Measurements from ENCODE around the gene PIEZO2. TPM values are rescaled to one million over a fixed set of nuclear protein-coding genes. Genes with fewer than 3 reads are reported as not detected.

PIEZO2 gene
- total RNA-seq, 1 donor from 2014 or later, result 8.4 TPM

DNA sequence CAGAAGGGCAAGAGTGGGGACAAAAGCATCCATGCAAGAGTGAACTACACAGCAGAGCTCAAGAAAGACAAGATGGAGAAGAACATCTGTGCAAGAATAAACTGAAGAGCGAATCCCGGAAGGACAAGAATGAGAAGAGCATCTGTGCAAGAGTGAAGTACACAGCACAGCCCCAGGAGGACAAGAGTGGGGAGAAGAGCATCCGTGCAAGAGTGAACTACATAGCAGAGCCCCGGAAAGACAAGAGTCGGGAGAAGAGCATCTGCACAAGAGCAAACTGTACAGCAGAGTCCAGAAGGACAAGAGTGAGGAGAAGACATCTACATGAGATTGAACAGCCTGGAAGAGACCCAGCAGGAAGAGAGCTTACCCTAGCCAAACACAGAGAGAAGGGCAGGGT, 284.6 kb downstream of the PIEZO2 start:
- Mint-ChIP-seq H3K36me3 (ENCODE audit: low read depth, unreplicated experiment) (peaks cover 4% of the 10 kb centered on the region), H3K4me3 (ENCODE audit: unreplicated experiment) (no peak overlapping the region), H3K4me1 (ENCODE audit: unreplicated experiment) (peaks cover 2% of the 10 kb centered on the region), H3K27me3 (ENCODE audit: unreplicated experiment) (peaks cover 1% of the 10 kb centered on the region), H3K9me3 (ENCODE audit: unreplicated experiment) (no peaks in the 10 kb centered on the region), H3K27ac (ENCODE audit: unreplicated experiment) (no peak overlapping the region)
- TF ChIP-seq, protein P1, sequence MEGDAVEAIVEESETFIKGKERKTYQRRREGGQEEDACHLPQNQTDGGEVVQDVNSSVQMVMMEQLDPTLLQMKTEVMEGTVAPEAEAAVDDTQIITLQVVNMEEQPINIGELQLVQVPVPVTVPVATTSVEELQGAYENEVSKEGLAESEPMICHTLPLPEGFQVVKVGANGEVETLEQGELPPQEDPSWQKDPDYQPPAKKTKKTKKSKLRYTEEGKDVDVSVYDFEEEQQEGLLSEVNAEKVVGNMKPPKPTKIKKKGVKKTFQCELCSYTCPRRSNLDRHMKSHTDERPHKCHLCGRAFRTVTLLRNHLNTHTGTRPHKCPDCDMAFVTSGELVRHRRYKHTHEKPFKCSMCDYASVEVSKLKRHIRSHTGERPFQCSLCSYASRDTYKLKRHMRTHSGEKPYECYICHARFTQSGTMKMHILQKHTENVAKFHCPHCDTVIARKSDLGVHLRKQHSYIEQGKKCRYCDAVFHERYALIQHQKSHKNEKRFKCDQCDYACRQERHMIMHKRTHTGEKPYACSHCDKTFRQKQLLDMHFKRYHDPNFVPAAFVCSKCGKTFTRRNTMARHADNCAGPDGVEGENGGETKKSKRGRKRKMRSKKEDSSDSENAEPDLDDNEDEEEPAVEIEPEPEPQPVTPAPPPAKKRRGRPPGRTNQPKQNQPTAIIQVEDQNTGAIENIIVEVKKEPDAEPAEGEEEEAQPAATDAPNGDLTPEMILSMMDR (IDR thresholded peaks at IDR 0.05; ENCODE audit: unreplicated experiment), result no peak
- DNase-seq (ENCODE audit: low spot score), result no peak

DNA sequence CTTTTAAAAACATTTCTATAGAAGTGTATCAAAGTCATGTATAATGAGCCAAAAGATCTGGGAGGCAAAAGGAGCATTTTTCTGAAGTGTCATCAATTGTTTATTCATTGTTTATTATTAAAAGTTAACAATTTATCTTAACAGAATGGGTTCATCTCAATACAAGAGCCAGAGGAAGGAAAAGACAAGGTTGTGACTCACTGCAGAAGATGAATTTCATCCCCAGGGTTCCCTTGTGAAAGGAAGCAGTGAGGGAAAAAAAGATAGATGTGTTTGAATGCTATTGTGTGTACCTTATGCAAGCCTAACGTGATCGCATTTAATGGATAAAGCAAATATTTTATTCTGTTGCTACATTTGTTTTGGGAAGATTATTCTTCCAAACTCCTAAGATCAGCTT, 286.3 kb downstream of the PIEZO2 start:
- peaks cover 4% of the 10 kb centered on the region for H3K36me3 Mint-ChIP-seq (ENCODE audit: low read depth, unreplicated experiment)
- peaks cover 1% of the 10 kb centered on the region for H3K27me3 Mint-ChIP-seq (ENCODE audit: unreplicated experiment)
- no peak overlapping the region for H3K4me3 Mint-ChIP-seq (ENCODE audit: unreplicated experiment)
- no peaks in the 10 kb centered on the region for H3K9me3 Mint-ChIP-seq (ENCODE audit: unreplicated experiment)
- no peak overlapping the region for H3K27ac Mint-ChIP-seq (ENCODE audit: unreplicated experiment)
- no peak for DNase-seq (ENCODE audit: low spot score)
- TF ChIP-seq, protein P1 (IDR thresholded peaks at IDR 0.05; ENCODE audit: unreplicated experiment), result no peak
- H3K4me1 Mint-ChIP-seq (ENCODE audit: unreplicated experiment), result peaks cover 2% of the 10 kb centered on the region

DNA sequence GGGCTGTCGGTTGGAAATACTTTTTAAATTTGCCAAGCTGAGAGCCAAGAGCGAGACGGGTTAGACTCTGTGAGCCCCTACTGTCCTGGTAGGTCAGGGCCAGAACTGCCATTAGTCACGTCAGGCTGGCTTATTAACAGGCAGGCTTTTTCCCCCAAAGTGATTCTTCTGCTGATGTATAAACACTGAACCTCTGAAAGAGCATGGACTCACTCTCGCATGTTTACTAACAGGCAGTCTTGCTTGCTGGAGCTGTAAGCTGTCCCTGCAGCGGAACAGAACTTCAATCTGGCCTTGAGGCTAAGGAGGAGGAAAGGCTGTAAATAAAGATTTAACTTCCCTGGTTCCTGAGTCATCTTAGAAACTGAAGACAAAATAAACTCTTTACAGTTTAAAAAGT, 288.4 kb downstream of the PIEZO2 start:
- no peaks in the 10 kb centered on the region for H3K9me3 Mint-ChIP-seq (ENCODE audit: unreplicated experiment)
- H3K36me3 Mint-ChIP-seq (ENCODE audit: low read depth, unreplicated experiment), result peaks cover 4% of the 10 kb centered on the region
- no peak for DNase-seq (ENCODE audit: low spot score)
- H3K27ac Mint-ChIP-seq (ENCODE audit: unreplicated experiment), result no peak overlapping the region
- H3K4me3 Mint-ChIP-seq (ENCODE audit: unreplicated experiment), result no peak overlapping the region
- TF ChIP-seq, protein P1 (IDR thresholded peaks at IDR 0.05; ENCODE audit: unreplicated experiment), result no peak
- peaks cover 1% of the 10 kb centered on the region for H3K27me3 Mint-ChIP-seq (ENCODE audit: unreplicated experiment)
- H3K4me1 Mint-ChIP-seq (ENCODE audit: unreplicated experiment), result peaks cover 2% of the 10 kb centered on the region

DNA sequence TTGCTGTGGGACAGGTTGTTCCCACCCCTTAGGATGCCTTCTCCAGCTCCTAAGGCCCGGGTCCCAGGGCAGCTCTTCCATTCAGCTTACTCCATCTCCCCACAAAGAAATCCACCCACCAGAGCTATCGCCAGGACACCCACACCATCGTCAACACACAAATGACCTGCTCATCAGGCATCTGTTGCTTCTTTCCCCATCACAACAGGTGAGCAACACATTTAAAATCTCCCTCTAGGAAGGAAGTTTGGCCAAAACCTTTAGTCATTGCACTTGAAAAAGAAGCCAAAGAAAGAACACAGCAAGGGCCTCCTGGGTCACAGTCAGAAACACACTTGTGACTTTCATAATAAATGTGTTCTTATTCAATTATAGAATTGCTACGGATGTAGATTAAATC, 289.0 kb downstream of the PIEZO2 start:
- TF ChIP-seq, protein P1 (IDR thresholded peaks at IDR 0.05; ENCODE audit: unreplicated experiment), result no peak
- H3K36me3 Mint-ChIP-seq (ENCODE audit: low read depth, unreplicated experiment), result peaks cover 4% of the 10 kb centered on the region
- peaks cover 1% of the 10 kb centered on the region for H3K27me3 Mint-ChIP-seq (ENCODE audit: unreplicated experiment)
- H3K9me3 Mint-ChIP-seq (ENCODE audit: unreplicated experiment), result no peaks in the 10 kb centered on the region
- no peak for DNase-seq (ENCODE audit: low spot score)
- no peak overlapping the region for H3K27ac Mint-ChIP-seq (ENCODE audit: unreplicated experiment)
- peaks cover 2% of the 10 kb centered on the region for H3K4me1 Mint-ChIP-seq (ENCODE audit: unreplicated experiment)
- no peak overlapping the region for H3K4me3 Mint-ChIP-seq (ENCODE audit: unreplicated experiment)

DNA sequence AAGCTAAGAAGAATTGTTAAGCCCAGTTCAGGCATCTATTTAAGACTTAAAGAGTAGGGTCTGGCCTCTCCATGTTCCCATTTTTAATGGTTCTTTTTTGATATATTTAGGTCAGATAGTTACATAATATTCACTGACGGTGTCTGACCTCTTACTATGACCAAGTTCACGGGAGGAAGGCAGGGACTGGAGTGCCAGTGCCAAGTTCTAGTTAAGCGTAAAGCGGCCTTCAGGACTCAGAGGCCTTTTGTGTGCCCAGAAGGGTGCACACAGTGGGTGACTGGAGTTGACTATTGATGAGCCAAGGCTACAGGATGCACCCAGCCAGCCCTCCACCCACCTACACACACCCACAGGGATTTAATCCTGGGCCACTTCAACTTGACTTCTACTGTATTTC, 290.9 kb downstream of the PIEZO2 start:
- Mint-ChIP-seq H3K4me3 (ENCODE audit: unreplicated experiment) (no peak overlapping the region), H3K9me3 (ENCODE audit: unreplicated experiment) (no peaks in the 10 kb centered on the region), H3K36me3 (ENCODE audit: low read depth, unreplicated experiment) (no peaks in the 10 kb centered on the region), H3K27ac (ENCODE audit: unreplicated experiment) (no peak overlapping the region), H3K4me1 (ENCODE audit: unreplicated experiment) (peaks cover under 1% of the 10 kb centered on the region), H3K27me3 (ENCODE audit: unreplicated experiment) (peaks cover 1% of the 10 kb centered on the region)
- TF ChIP-seq, protein P1 (IDR thresholded peaks at IDR 0.05; ENCODE audit: unreplicated experiment), result no peak
- DNase-seq (ENCODE audit: low spot score), result no peak

Data from endothelial cell (in vitro differentiated cells).